NB4 (cell line): Measurements from ENCODE around the gene ALB.

ENCODE experiments used
- TF ChIP-seq, protein P1 (sequence below): IDR thresholded peaks from 2 replicates; pipeline ENCODE4 v1.6.1; 2011; ENCODE audit warnings: low read depth, low read length
- TF ChIP-seq, protein P2 (sequence below): IDR thresholded peaks from one replicate; pipeline ENCODE4 v1.5.1; 2012; ENCODE audit warnings: low read depth, low read length

DNA sequence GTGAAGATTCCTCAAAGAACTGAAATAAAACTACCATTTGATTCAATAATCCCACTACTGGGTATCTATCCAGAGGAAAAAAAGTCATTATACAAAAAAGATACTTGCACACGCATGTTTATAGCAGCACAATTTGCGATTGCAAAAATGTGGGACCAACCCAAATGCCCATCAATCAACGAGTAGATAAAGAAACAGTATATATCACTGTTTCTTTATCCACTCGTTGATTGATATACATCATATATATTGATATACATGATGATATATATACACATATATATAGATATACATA, 18.3 kb downstream of the ALB start:
- TF ChIP-seq, protein P1, sequence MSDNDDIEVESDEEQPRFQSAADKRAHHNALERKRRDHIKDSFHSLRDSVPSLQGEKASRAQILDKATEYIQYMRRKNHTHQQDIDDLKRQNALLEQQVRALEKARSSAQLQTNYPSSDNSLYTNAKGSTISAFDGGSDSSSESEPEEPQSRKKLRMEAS, result no peak
- TF ChIP-seq, protein P2, sequence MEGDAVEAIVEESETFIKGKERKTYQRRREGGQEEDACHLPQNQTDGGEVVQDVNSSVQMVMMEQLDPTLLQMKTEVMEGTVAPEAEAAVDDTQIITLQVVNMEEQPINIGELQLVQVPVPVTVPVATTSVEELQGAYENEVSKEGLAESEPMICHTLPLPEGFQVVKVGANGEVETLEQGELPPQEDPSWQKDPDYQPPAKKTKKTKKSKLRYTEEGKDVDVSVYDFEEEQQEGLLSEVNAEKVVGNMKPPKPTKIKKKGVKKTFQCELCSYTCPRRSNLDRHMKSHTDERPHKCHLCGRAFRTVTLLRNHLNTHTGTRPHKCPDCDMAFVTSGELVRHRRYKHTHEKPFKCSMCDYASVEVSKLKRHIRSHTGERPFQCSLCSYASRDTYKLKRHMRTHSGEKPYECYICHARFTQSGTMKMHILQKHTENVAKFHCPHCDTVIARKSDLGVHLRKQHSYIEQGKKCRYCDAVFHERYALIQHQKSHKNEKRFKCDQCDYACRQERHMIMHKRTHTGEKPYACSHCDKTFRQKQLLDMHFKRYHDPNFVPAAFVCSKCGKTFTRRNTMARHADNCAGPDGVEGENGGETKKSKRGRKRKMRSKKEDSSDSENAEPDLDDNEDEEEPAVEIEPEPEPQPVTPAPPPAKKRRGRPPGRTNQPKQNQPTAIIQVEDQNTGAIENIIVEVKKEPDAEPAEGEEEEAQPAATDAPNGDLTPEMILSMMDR, result no peak
